A549 (cell line): Measurements from ENCODE around the gene CCDC57. TPM values are rescaled to one million over a fixed set of nuclear protein-coding genes. Genes with fewer than 3 reads are reported as not detected.

ENCODE experiments used
- ATAC-seq, 2 experiments: fragments of 200-7000 bp in 1 of 2; fragments of >200 bp in 1 of 2; cut with Nextera tagmentation in 1 of 2; cut with Tn5 transposase in 1 of 2; 3 replicates each; pipeline versions ENCODE4 v1.8.0 to v1.9.1; 2018 to 2020; ENCODE audit warnings: mild to moderate bottlenecking in 1 of 2, moderate library complexity in 1 of 2
- CTCF ChIA-PET: fragments of 300-600 bp; sonication (Branson Sonifier 250); formaldehyde crosslinking; extraction: SDS; loops from one replicate; lab custom pipeline; 2021; ENCODE audit warnings: antibody characterized with exemption, inconsistent platforms; lab: Yijun Ruan, JAX
- POLR2A ChIA-PET: fragments of 350-600 bp; formaldehyde crosslinking; extraction: SDS; loops from one replicate; lab custom pipeline; 2021; ENCODE audit warnings: antibody characterized with exemption, inconsistent platforms; lab: Yijun Ruan, JAX
- DNase-seq, 2 experiments: peaks; one replicate each; pipeline versions ENCODE4 v3.0.0 to v3.0.0-alpha.2; 2011 to 2016; ENCODE audit warnings: low read depth in 1 of 2, low spot score in 1 of 2
- FAIRE-seq: peaks from 2 replicates; lab custom pipeline; 2011; peaks lifted over from hg19 to GRCh38; lab: Jason Lieb, UNC
- H3K27ac ChIP-seq, 2 experiments: fragments of >200 bp; sonication (Bioruptor Twin); formaldehyde crosslinking; 3 replicates each; pipeline ENCODE4 v1.5.1; 2016 to 2017
- H3K4me1 ChIP-seq: fragments of >200 bp; sonication (Bioruptor Twin); formaldehyde crosslinking; 3 replicates; pipeline ENCODE4 v1.6.1; 2016
- H3K4me2 ChIP-seq: fragments of >200 bp; sonication (Bioruptor Twin); formaldehyde crosslinking; 3 replicates; pipeline ENCODE4 v1.6.1; 2016
- H3K4me3 ChIP-seq: fragments of >200 bp; sonication (Bioruptor Twin); formaldehyde crosslinking; 3 replicates; pipeline ENCODE4 v1.5.1; 2016
- H3K9me3 ChIP-seq: fragments of >200 bp; sonication (Bioruptor Twin); formaldehyde crosslinking; 3 replicates; pipeline ENCODE4 v1.6.1; 2016
- BHLHE40 ChIP-seq: IDR thresholded peaks from 2 replicates; pipeline ENCODE4 v1.6.1; 2012; ENCODE audit warnings: low read depth, low read length, inconsistent platforms
- CBX2 ChIP-seq: fragments of 200-600 bp; sonication (generic); IDR thresholded peaks from 2 replicates; pipeline ENCODE4 v1.6.1; 2016; ENCODE audit warnings: low read depth, mild to moderate bottlenecking, borderline replicate concordance
- CBX8 ChIP-seq: fragments of 200-600 bp; sonication (generic); IDR thresholded peaks from 2 replicates; pipeline ENCODE4 v1.6.1; 2016
- CHD4 ChIP-seq: fragments of 200-600 bp; sonication (generic); IDR thresholded peaks from 2 replicates; pipeline ENCODE4 v1.6.1; 2016; ENCODE audit warnings: antibody characterized with exemption, mild to moderate bottlenecking, borderline replicate concordance
- EHF ChIP-seq: fragments of 250-450 bp; sonication (Bioruptor Pico); IDR thresholded peaks from 2 replicates; pipeline ENCODE4 v1.5.0; 2020; ENCODE audit warnings: mild to moderate bottlenecking
- EHMT2 ChIP-seq: fragments of 200-600 bp; sonication (generic); IDR thresholded peaks from 2 replicates; pipeline ENCODE4 v1.6.1; 2016; ENCODE audit warnings: antibody characterized with exemption, low read depth, mild to moderate bottlenecking, moderate library complexity
- FOSB ChIP-seq: fragments of 250-450 bp; sonication (Bioruptor Pico); IDR thresholded peaks from 2 replicates; pipeline ENCODE4 v1.5.0; 2020; ENCODE audit warnings: mild to moderate bottlenecking, moderate library complexity
- FOSL2 ChIP-seq, 2 experiments: fragments of 450-650 bp in 1 of 2; fragments of >200 bp in 1 of 2; sonication (Bioruptor Twin) in 1 of 2; formaldehyde crosslinking; IDR thresholded peaks; 2 replicates each; pipeline versions ENCODE4 v1.5.0 to v1.6.1; 2016 to 2020; ENCODE audit warnings: mild to moderate bottlenecking in 1 of 2, moderate library complexity in 1 of 2
- GATA3 ChIP-seq: IDR thresholded peaks from 2 replicates; pipeline ENCODE4 v1.6.1; 2012; ENCODE audit warnings: borderline replicate concordance
- HEYL ChIP-seq: fragments of 250-450 bp; sonication (Bioruptor Pico); IDR thresholded peaks from 2 replicates; pipeline ENCODE4 v1.8.0; 2021; ENCODE audit warnings: mild to moderate bottlenecking, moderate library complexity
- HOXB13 ChIP-seq: fragments of 250-450 bp; sonication (Bioruptor Pico); IDR thresholded peaks from 2 replicates; pipeline ENCODE4 v1.5.0; 2020; ENCODE audit warnings: low read depth, mild to moderate bottlenecking, moderate library complexity
- HOXB5 ChIP-seq: fragments of 250-450 bp; sonication (Bioruptor Pico); IDR thresholded peaks from 2 replicates; pipeline ENCODE4 v1.5.0; 2020; ENCODE audit warnings: mild to moderate bottlenecking, moderate library complexity
- JUN ChIP-seq, 2 experiments: fragments of >200 bp; sonication (Bioruptor Twin); formaldehyde crosslinking; IDR thresholded peaks; 2 replicates in 1 of 2; 3 replicates in 1 of 2; pipeline ENCODE4 v1.6.1; 2016 to 2017
- KDM5A ChIP-seq: fragments of 200-600 bp; sonication (generic); IDR thresholded peaks from 2 replicates; pipeline ENCODE4 v1.6.1; 2016; ENCODE audit warnings: antibody characterized with exemption, mild to moderate bottlenecking
- MAZ ChIP-seq: fragments of 150-350 bp; IDR thresholded peaks from 2 replicates; pipeline ENCODE4 v1.6.1; 2014; ENCODE audit warnings: antibody characterized with exemption, low read depth, low read length, borderline replicate concordance
- MYC ChIP-seq: IDR thresholded peaks from 2 replicates; pipeline ENCODE4 v1.6.1; 2012; ENCODE audit warnings: mild to moderate bottlenecking, inconsistent platforms, low read length, improper control_type of control experiment, borderline replicate concordance
- NPAS2 ChIP-seq: fragments of 250-450 bp; sonication (Bioruptor Pico); IDR thresholded peaks from 2 replicates; pipeline ENCODE4 v1.8.0; 2022; ENCODE audit warnings: mild to moderate bottlenecking, moderate library complexity, borderline replicate concordance
- NR3C1 ChIP-seq: fragments of >200 bp; sonication (Bioruptor Twin); formaldehyde crosslinking; IDR thresholded peaks from 3 replicates; pipeline ENCODE4 v1.6.1; 2017
- POLR2AphosphoS2 ChIP-seq: conservative IDR thresholded peaks from 2 replicates; pipeline ENCODE4 v1.6.1; 2012; ENCODE audit warnings: low read length, improper control_type of control experiment, inconsistent platforms
- RARB ChIP-seq: fragments of 250-450 bp; sonication (Bioruptor Pico); IDR thresholded peaks from 2 replicates; pipeline ENCODE4 v1.8.0; 2021; ENCODE audit warnings: mild to moderate bottlenecking, moderate library complexity
- RFX5 ChIP-seq: fragments of 450-650 bp; IDR thresholded peaks from 2 replicates; pipeline ENCODE4 v1.7.1; 2014; ENCODE audit warnings: antibody characterized with exemption, mild to moderate bottlenecking, moderate library complexity
- SMC3 ChIP-seq: fragments of >200 bp; sonication (Bioruptor Twin); formaldehyde crosslinking; IDR thresholded peaks from 3 replicates; pipeline ENCODE4 v1.6.1; 2018; ENCODE audit warnings: inconsistent platforms
- SREBF2 ChIP-seq: fragments of 450-650 bp; IDR thresholded peaks from 2 replicates; pipeline ENCODE4 v1.6.1; 2014; ENCODE audit warnings: mild to moderate bottlenecking, moderate library complexity
- TFCP2L1 ChIP-seq: fragments of 250-450 bp; sonication (Bioruptor Pico); IDR thresholded peaks from 2 replicates; pipeline ENCODE4 v1.5.0; 2021; ENCODE audit warnings: mild to moderate bottlenecking
- ZFP36 ChIP-seq: fragments of 450-650 bp; IDR thresholded peaks from 2 replicates; pipeline ENCODE4 v1.6.1; 2014; ENCODE audit warnings: borderline replicate concordance; ENCODE audit not compliant: partially characterized antibody
- ZNF302 ChIP-seq: fragments of 250-450 bp; sonication (Bioruptor Pico); IDR thresholded peaks from 2 replicates; pipeline ENCODE4 v1.9.0; 2021; ENCODE audit warnings: inconsistent platforms, mild to moderate bottlenecking, moderate library complexity
- ZSCAN20 ChIP-seq: fragments of 250-450 bp; sonication (Bioruptor Pico); IDR thresholded peaks from 2 replicates; pipeline ENCODE4 v1.8.0; 2022; ENCODE audit warnings: mild to moderate bottlenecking, moderate library complexity
- WGBS: methylation state at CpG from one replicate; pipeline ENCODE4 v1.1.6; 2017; ENCODE audit errors: missing lambda C conversion rate; 5-methylcytosine and 5-hydroxymethylcytosine counted together
- polyA plus RNA-seq, 4 experiments: library from polyadenylated mRNA; depleted of rRNA in 3 of 4; stranded (reverse); fragments of >200 nt; fragmentation: RNase III in 1 of 4; extraction: RNeasy Plus Mini Kit Qiagen cat#74134 plus additional on column Dnase treatment in 1 of 4; gene quantifications; 2 replicates in 3 of 4; 3 replicates in 1 of 4; pipeline ENCODE4 v1.2.3, GENCODE V29; 2011 to 2017
- TF ChIP-seq, protein P1 (sequence below): IDR thresholded peaks from 2 replicates; pipeline ENCODE4 v1.6.1; 2012; ENCODE audit warnings: low read depth, borderline replicate concordance
- TF ChIP-seq, protein P2 (sequence below): fragments of 250-450 bp; sonication (Bioruptor Pico); IDR thresholded peaks from 2 replicates; pipeline ENCODE4 v1.5.0; 2021; ENCODE audit warnings: mild to moderate bottlenecking, moderate library complexity, borderline replicate concordance
- TF ChIP-seq, protein P3 (sequence below): fragments of 200-600 bp; sonication (generic); IDR thresholded peaks from 2 replicates; pipeline ENCODE4 v1.6.1; 2016; ENCODE audit warnings: antibody characterized with exemption, mild to moderate bottlenecking, moderate library complexity
- TF ChIP-seq, protein P4 (sequence below): fragments of >200 bp; sonication (Bioruptor Twin); formaldehyde crosslinking; IDR thresholded peaks from 3 replicates; pipeline ENCODE4 v1.6.1; 2016

CCDC57 gene
- polyA plus RNA-seq, 2 of the 4 experiments (the other 2 are of a cell fraction): 18.2 to 18.5 TPM

DNA sequence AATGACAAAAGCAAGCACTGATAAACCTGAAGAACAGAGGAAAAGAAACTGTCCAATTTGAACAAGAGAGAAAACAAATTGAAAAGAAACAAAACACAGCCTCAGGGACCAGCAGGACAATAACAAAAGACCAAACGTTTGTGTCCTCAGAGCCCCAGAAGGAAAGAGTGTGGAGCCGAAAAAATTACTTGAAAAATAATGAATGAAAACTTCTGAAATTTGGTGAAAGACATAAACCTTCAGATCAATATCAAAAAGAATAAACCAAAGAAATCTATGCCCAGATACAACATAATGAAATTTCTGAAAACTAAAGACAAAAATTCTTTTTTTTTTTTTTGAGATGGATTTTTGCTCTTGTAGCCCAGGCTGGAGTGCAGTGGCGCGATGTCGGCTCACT lies 45.6 kb downstream of the CCDC57 start:
- CTCF ChIA-PET: interaction anchor here (0.9 to 3.1 kb wide), 2 partner anchors 13 to 19 kb away, joined by 3 to 21 read pairs; no protein-coding TSS in a partner anchor
- FAIRE-seq: no peak
- no peaks in the 10 kb centered on the region for H3K9me3 ChIP-seq

DNA sequence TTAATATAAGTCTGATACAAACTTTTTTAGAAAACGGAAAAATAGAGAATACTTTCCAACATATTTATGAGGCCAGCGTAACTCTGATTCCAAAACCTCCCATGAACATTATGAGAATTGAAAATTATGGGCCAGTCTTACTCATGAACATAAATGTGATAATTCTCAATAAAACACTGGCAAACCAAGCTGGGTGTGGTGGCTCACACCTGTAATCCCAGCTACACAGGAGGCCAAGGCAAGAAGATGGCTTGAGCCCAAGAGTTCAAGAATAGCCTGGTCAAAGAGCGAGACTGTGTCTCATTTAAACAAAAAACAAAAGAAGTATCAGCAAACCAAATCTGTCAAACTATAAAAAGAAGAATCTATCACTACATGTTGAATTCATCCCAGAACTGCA lies 47.8 kb downstream of the CCDC57 start:
- POLR2A ChIA-PET: interaction anchor here (0.6 to 1.0 kb wide), 2 partner anchors 135 to 142 kb away, joined by 3 read pairs; partner anchors contain the start of gene CENPX

More for the DNA sequence above, 45.6 kb downstream of the CCDC57 start:
- TF ChIP-seq SREBF2: no peak
- TF ChIP-seq KDM5A: no peak
- TF ChIP-seq, protein P1, sequence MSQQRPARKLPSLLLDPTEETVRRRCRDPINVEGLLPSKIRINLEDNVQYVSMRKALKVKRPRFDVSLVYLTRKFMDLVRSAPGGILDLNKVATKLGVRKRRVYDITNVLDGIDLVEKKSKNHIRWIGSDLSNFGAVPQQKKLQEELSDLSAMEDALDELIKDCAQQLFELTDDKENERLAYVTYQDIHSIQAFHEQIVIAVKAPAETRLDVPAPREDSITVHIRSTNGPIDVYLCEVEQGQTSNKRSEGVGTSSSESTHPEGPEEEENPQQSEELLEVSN: no peak
- TF ChIP-seq, all 56 proteins: peak for 0
- ATAC-seq: no peak
- Histone ChIP-seq H3K27ac (no peak overlapping the region), H3K4me1 (no peaks in the 10 kb centered on the region), H3K4me3 (no peak overlapping the region), H3K4me2 (no peak overlapping the region)
- WGBS: 88% methylated on average over 5 of the region's 5 CpGs
- POLR2A ChIA-PET: no interaction called here
- DNase-seq: no peak

DNA sequence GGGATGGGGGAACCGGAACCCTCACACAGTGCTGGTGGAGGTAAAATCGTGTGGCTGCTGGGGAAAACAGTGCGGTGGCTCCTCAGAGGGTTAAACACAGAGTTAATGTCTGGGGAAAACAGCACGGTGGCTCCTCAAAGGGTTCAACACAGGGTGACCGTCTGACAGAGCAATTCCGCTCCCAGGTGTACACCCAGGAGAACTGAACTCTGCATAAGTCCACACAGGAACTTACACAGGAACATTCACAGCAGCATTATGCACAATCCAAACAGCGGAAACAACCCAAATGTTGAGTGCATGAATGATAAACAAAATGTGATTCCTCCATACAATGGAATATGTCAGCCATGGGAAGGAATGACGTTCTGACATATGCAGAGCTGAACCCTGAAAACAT lies 51.4 kb downstream of the CCDC57 start:
- Histone ChIP-seq H3K27ac (no peak overlapping the region), H3K4me1 (no peaks in the 10 kb centered on the region), H3K4me2 (no peak overlapping the region), H3K9me3 (no peaks in the 10 kb centered on the region), H3K4me3 (no peak overlapping the region)
- DNase-seq (no peak), ATAC-seq (no peak), FAIRE-seq (no peak)
- CTCF ChIA-PET: interaction anchor here (0.8 to 1.3 kb wide), 4 partner anchors 9 to 131 kb away, joined by 3 to 5 read pairs (median 4); no protein-coding TSS in a partner anchor
- 73% methylated on average over 8 of the region's 8 CpGs for whole genome bisulfite sequencing
- POLR2A ChIA-PET: no interaction called here
- TF ChIP-seq HEYL (CRISPR knock-in tag): no peak
- no peak for TF ChIP-seq EHMT2
- TF ChIP-seq FOSL2 (IDR thresholded peaks at IDR 0.05): no peak
- TF ChIP-seq FOSL2 (CRISPR knock-in tag; IDR thresholded peaks at IDR 0.05): no peak
- no peak for TF ChIP-seq ZFP36
- no peak for TF ChIP-seq BHLHE40
- no peak for TF ChIP-seq RARB (CRISPR knock-in tag)
- TF ChIP-seq MYC: no peak
- TF ChIP-seq, protein P2, sequence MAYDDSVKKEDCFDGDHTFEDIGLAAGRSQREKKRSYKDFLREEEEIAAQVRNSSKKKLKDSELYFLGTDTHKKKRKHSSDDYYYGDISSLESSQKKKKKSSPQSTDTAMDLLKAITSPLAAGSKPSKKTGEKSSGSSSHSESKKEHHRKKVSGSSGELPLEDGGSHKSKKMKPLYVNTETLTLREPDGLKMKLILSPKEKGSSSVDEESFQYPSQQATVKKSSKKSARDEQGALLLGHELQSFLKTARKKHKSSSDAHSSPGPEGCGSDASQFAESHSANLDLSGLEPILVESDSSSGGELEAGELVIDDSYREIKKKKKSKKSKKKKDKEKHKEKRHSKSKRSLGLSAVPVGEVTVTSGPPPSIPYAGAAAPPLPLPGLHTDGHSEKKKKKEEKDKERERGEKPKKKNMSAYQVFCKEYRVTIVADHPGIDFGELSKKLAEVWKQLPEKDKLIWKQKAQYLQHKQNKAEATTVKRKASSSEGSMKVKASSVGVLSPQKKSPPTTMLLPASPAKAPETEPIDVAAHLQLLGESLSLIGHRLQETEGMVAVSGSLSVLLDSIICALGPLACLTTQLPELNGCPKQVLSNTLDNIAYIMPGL (CRISPR knock-in tag): no peak
- TF ChIP-seq NR3C1: no peak
- no peak for TF ChIP-seq RFX5
- no peak for TF ChIP-seq HOXB5
- TF ChIP-seq, protein P3, sequence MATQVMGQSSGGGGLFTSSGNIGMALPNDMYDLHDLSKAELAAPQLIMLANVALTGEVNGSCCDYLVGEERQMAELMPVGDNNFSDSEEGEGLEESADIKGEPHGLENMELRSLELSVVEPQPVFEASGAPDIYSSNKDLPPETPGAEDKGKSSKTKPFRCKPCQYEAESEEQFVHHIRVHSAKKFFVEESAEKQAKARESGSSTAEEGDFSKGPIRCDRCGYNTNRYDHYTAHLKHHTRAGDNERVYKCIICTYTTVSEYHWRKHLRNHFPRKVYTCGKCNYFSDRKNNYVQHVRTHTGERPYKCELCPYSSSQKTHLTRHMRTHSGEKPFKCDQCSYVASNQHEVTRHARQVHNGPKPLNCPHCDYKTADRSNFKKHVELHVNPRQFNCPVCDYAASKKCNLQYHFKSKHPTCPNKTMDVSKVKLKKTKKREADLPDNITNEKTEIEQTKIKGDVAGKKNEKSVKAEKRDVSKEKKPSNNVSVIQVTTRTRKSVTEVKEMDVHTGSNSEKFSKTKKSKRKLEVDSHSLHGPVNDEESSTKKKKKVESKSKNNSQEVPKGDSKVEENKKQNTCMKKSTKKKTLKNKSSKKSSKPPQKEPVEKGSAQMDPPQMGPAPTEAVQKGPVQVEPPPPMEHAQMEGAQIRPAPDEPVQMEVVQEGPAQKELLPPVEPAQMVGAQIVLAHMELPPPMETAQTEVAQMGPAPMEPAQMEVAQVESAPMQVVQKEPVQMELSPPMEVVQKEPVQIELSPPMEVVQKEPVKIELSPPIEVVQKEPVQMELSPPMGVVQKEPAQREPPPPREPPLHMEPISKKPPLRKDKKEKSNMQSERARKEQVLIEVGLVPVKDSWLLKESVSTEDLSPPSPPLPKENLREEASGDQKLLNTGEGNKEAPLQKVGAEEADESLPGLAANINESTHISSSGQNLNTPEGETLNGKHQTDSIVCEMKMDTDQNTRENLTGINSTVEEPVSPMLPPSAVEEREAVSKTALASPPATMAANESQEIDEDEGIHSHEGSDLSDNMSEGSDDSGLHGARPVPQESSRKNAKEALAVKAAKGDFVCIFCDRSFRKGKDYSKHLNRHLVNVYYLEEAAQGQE: no peak
- TF ChIP-seq JUN (IDR thresholded peaks at IDR 0.05): no peak
- no peak for TF ChIP-seq ZNF302 (CRISPR knock-in tag)
- TF ChIP-seq GATA3: no peak

More for the DNA sequence above, 47.8 kb downstream of the CCDC57 start:
- FAIRE-seq (no peak), DNase-seq (no peak), ATAC-seq (no peak)
- Histone ChIP-seq H3K4me2 (no peak overlapping the region), H3K27ac (no peak overlapping the region), H3K4me1 (no peaks in the 10 kb centered on the region), H3K9me3 (no peaks in the 10 kb centered on the region), H3K4me3 (no peak overlapping the region)
- WGBS: 88% methylated on average over 3 of the region's 3 CpGs
- TF ChIP-seq POLR2AphosphoS2 (no peak), FOSL2 (IDR thresholded peaks at IDR 0.05) (no peak), FOSL2 (CRISPR knock-in tag; IDR thresholded peaks at IDR 0.05) (no peak), CBX8 (no peak), MAZ (no peak), TFCP2L1 (CRISPR knock-in tag) (no peak), ZSCAN20 (CRISPR knock-in tag) (no peak), NPAS2 (CRISPR knock-in tag) (no peak), HOXB13 (CRISPR knock-in tag) (no peak), SMC3 (no peak), CBX2 (no peak), CHD4 (no peak), FOSB (CRISPR knock-in tag) (no peak), EHF (no peak), MYC (no peak)
- TF ChIP-seq, protein P4, sequence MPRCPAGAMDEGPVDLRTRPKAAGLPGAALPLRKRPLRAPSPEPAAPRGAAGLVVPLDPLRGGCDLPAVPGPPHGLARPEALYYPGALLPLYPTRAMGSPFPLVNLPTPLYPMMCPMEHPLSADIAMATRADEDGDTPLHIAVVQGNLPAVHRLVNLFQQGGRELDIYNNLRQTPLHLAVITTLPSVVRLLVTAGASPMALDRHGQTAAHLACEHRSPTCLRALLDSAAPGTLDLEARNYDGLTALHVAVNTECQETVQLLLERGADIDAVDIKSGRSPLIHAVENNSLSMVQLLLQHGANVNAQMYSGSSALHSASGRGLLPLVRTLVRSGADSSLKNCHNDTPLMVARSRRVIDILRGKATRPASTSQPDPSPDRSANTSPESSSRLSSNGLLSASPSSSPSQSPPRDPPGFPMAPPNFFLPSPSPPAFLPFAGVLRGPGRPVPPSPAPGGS: no peak
- TF ChIP-seq, protein P1: no peak
- CTCF ChIA-PET: interaction anchor here (1.3 to 3.1 kb wide), 4 partner anchors 10 to 205 kb away, joined by 4 to 21 read pairs (median 6); no protein-coding TSS in a partner anchor
